HL-60 (cell line): ENCODE results near the gene SPEF1.
A peak's percentile ranks its signal among the peaks of the same experiment; 100 is the strongest.

Experiments
- DNase-seq, 2 experiments: peaks; one replicate each; pipeline ENCODE4 v3.0.0-alpha.2; 2010 to 2020; ENCODE audit warnings: low read depth in 1 of 2, low spot score in 1 of 2
- H3K27ac ChIP-seq: fragments of 250-450 bp; sonication (Bioruptor Pico); replicated peaks from 2 replicates; pipeline ENCODE4 v1.5.1; 2020; ENCODE audit warnings: mild to moderate bottlenecking, moderate library complexity
- H3K27me3 ChIP-seq: fragments of 250-450 bp; sonication (Bioruptor Pico); 2 replicates; pipeline ENCODE4 v1.5.1; 2021; ENCODE audit warnings: mild to moderate bottlenecking, moderate library complexity; ENCODE audit not compliant: insufficient read depth, poor library complexity, severe bottlenecking
- H3K4me3 ChIP-seq: replicated peaks from 2 replicates; pipeline ENCODE4 v1.5.1; 2011; ENCODE audit warnings: mild to moderate bottlenecking, control low read depth, low read length; ENCODE audit not compliant: insufficient read depth
- GABPA ChIP-seq: IDR thresholded peaks from 2 replicates; pipeline ENCODE4 v1.6.1; 2012; ENCODE audit warnings: low read depth
- POLR2AphosphoS5 ChIP-seq: IDR thresholded peaks from 2 replicates; pipeline ENCODE4 v1.6.1; 2012; ENCODE audit warnings: low read depth
- SPI1 ChIP-seq: IDR thresholded peaks from 2 replicates; pipeline ENCODE4 v1.6.1; 2012; ENCODE audit warnings: low read depth, mild to moderate bottlenecking, borderline replicate concordance
- TF ChIP-seq, protein P1 (sequence below): IDR thresholded peaks from one replicate; pipeline ENCODE4 v1.5.1; 2011; ENCODE audit warnings: low read length, control low read depth, inconsistent platforms; ENCODE audit not compliant: insufficient read depth
- TF ChIP-seq, protein P2 (sequence below): IDR thresholded peaks from 2 replicates; pipeline ENCODE4 v1.6.1; 2012; ENCODE audit warnings: low read depth; ENCODE audit not compliant: insufficient replicate concordance

SPEF1 gene

GRCh38 chr20:3785240-3786125 is 4.2 kb upstream of the SPEF1 start:
- TF ChIP-seq POLR2AphosphoS5: 0 out of 2 replicates have a peak, but pooled peaks have one; percentile 17
- TF ChIP-seq, protein P1, sequence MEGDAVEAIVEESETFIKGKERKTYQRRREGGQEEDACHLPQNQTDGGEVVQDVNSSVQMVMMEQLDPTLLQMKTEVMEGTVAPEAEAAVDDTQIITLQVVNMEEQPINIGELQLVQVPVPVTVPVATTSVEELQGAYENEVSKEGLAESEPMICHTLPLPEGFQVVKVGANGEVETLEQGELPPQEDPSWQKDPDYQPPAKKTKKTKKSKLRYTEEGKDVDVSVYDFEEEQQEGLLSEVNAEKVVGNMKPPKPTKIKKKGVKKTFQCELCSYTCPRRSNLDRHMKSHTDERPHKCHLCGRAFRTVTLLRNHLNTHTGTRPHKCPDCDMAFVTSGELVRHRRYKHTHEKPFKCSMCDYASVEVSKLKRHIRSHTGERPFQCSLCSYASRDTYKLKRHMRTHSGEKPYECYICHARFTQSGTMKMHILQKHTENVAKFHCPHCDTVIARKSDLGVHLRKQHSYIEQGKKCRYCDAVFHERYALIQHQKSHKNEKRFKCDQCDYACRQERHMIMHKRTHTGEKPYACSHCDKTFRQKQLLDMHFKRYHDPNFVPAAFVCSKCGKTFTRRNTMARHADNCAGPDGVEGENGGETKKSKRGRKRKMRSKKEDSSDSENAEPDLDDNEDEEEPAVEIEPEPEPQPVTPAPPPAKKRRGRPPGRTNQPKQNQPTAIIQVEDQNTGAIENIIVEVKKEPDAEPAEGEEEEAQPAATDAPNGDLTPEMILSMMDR: no peak
- H3K27ac ChIP-seq: no peak overlapping the region
- no peaks in the 10 kb centered on the region for H3K27me3 ChIP-seq
- H3K4me3 ChIP-seq: peak overlapping the region; percentile 46
- DNase-seq: no peak

DNA sequence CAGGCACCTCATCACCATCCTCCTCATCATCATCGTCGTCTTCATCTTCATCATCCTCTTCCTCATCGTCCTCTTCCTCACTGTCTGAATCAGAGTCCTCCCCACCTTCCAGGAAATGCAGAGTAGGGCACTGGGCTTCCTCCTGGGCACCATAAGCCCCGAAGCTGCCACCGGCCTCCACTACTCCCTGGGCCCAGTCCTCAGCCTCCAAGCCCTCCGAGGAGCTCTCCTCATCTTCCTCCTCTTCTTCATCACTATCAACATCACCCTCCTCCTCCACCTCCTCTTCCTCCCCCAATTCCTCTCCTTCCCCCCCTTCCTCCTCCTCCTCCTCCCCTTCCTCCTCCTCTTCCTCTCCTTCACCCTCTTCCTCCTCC is 3.6 kb upstream of the SPEF1 start:
- no peak overlapping the region for H3K27ac ChIP-seq
- no peak for DNase-seq
- peaks cover 3% of the 10 kb centered on the region for H3K27me3 ChIP-seq
- no peak overlapping the region for H3K4me3 ChIP-seq
- peak; percentile 46; the same call in 1 of the 2 replicates for TF ChIP-seq POLR2AphosphoS5
- no peak for TF ChIP-seq SPI1
- TF ChIP-seq, protein P2, sequence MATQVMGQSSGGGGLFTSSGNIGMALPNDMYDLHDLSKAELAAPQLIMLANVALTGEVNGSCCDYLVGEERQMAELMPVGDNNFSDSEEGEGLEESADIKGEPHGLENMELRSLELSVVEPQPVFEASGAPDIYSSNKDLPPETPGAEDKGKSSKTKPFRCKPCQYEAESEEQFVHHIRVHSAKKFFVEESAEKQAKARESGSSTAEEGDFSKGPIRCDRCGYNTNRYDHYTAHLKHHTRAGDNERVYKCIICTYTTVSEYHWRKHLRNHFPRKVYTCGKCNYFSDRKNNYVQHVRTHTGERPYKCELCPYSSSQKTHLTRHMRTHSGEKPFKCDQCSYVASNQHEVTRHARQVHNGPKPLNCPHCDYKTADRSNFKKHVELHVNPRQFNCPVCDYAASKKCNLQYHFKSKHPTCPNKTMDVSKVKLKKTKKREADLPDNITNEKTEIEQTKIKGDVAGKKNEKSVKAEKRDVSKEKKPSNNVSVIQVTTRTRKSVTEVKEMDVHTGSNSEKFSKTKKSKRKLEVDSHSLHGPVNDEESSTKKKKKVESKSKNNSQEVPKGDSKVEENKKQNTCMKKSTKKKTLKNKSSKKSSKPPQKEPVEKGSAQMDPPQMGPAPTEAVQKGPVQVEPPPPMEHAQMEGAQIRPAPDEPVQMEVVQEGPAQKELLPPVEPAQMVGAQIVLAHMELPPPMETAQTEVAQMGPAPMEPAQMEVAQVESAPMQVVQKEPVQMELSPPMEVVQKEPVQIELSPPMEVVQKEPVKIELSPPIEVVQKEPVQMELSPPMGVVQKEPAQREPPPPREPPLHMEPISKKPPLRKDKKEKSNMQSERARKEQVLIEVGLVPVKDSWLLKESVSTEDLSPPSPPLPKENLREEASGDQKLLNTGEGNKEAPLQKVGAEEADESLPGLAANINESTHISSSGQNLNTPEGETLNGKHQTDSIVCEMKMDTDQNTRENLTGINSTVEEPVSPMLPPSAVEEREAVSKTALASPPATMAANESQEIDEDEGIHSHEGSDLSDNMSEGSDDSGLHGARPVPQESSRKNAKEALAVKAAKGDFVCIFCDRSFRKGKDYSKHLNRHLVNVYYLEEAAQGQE: no peak

GRCh38 chr20:3784216-3784853 is 3.1 kb upstream of the SPEF1 start:
- no peak overlapping the region for H3K4me3 ChIP-seq
- peaks cover 8% of the 10 kb centered on the region for H3K27me3 ChIP-seq
- TF ChIP-seq, protein P1: no peak
- TF ChIP-seq POLR2AphosphoS5 (no peak), GABPA (no peak)
- TF ChIP-seq, protein P2: peak; percentile 77
- H3K27ac ChIP-seq: no peak overlapping the region
- no peak for DNase-seq

- Histone ChIP-seq H3K27ac (no peak overlapping the region), H3K27me3 (peaks cover 15% of the 10 kb centered on the region), H3K4me3 (no peak overlapping the region)
- TF ChIP-seq SPI1 (no peak), POLR2AphosphoS5 (no peak), GABPA (no peak)
- TF ChIP-seq, protein P2: no peak
- TF ChIP-seq, protein P1: no peak
- DNase-seq: no peak
Measured at GRCh38 chr20:3783511-3784195, 2.4 kb upstream of the SPEF1 start.
